ENCODE data around the gene BMP8A.

DNA sequence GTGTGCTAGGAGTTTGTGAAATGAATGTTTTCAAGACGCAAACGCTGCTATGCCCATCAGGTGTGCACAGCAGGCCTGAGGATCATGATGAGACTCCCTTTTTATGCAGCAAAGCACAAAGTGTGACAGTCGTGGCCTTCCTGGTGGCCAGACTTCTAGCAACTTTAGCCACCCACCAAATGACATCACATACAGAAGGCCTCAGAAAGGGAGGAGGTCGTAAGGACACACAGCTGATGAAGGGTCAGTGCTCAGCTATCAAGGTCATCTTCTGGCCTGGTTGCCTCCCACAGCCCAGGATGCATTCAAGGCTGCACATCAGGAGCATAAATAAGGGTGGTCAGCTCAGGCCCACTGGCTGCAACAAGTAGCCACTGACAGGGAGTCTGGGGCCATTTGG is 36.6 kb downstream of the BMP8A start:
- TF ChIP-seq, protein P1, sequence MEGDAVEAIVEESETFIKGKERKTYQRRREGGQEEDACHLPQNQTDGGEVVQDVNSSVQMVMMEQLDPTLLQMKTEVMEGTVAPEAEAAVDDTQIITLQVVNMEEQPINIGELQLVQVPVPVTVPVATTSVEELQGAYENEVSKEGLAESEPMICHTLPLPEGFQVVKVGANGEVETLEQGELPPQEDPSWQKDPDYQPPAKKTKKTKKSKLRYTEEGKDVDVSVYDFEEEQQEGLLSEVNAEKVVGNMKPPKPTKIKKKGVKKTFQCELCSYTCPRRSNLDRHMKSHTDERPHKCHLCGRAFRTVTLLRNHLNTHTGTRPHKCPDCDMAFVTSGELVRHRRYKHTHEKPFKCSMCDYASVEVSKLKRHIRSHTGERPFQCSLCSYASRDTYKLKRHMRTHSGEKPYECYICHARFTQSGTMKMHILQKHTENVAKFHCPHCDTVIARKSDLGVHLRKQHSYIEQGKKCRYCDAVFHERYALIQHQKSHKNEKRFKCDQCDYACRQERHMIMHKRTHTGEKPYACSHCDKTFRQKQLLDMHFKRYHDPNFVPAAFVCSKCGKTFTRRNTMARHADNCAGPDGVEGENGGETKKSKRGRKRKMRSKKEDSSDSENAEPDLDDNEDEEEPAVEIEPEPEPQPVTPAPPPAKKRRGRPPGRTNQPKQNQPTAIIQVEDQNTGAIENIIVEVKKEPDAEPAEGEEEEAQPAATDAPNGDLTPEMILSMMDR (conservative IDR thresholded peaks at IDR 0.05; ENCODE audit: low read depth, low read length): no peak
- TF ChIP-seq EZH2 (IDR thresholded peaks at IDR 0.05; ENCODE audit: low read length, unreplicated experiment) (no peak), EZH2phosphoT487 (IDR thresholded peaks at IDR 0.05; ENCODE audit: borderline replicate concordance, low read length) (no peak)

Data from PC-3 (cell line).